GM04504 (cell line): Measurements from ENCODE around the gene CRYGB.

Experiments
- DNase-seq: peaks from one replicate; pipeline ENCODE4 v3.0.0-alpha.2; 2012; ENCODE audit warnings: low read depth

Gene CRYGB

GRCh38 chr2:208146006-208146405 lies at the start of gene CRYGB:
CRYGB (minus strand) TSS chr2:208146158; CDS start chr2:208146120, 38 bp downstream.
- no peak for DNase-seq

GRCh38 chr2:208195531-208195930 lies 49.6 kb upstream of the CRYGB start:
- DNase-seq: peak; percentile 1

GRCh38 chr2:208192611-208193236 lies 46.8 kb upstream of the CRYGB start:
- DNase-seq: no peak

- no peak for DNase-seq
Observed at GRCh38 chr2:208189810-208190503, 44.0 kb upstream of the CRYGB start, which contains the start of gene C2orf80. C2orf80 (minus strand) TSS chr2:208190030; CDS start chr2:208186986, 3,044 bp downstream.

- DNase-seq: no peak
Observed at GRCh38 chr2:208189069-208189809, 43.3 kb upstream of the CRYGB start.

GRCh38 chr2:208186893-208187292 lies 40.9 kb upstream of the CRYGB start:
- DNase-seq: no peak

GRCh38 chr2:208186465-208186864 lies 40.5 kb upstream of the CRYGB start:
- DNase-seq: no peak

- DNase-seq: no peak
Observed at GRCh38 chr2:208183972-208184705, 38.2 kb upstream of the CRYGB start.

GRCh38 chr2:208183526-208183925 lies 37.6 kb upstream of the CRYGB start:
- DNase-seq: no peak

GRCh38 chr2:208182835-208183234 lies 36.9 kb upstream of the CRYGB start:
- DNase-seq: no peak

- DNase-seq: no peak
Observed at GRCh38 chr2:208179028-208179609, 33.2 kb upstream of the CRYGB start.

- DNase-seq: no peak
Observed at GRCh38 chr2:208175840-208176153, 29.8 kb upstream of the CRYGB start.

GRCh38 chr2:208175069-208175839 lies 29.3 kb upstream of the CRYGB start:
- DNase-seq: peak; percentile 61

GRCh38 chr2:208174144-208174543 lies 28.2 kb upstream of the CRYGB start:
- no peak for DNase-seq

- DNase-seq: no peak
Observed at GRCh38 chr2:208172125-208172524, 26.2 kb upstream of the CRYGB start.

- DNase-seq: no peak
Observed at GRCh38 chr2:208164951-208165755, 19.2 kb upstream of the CRYGB start.

- DNase-seq: no peak
Observed at GRCh38 chr2:208163489-208163888, 17.5 kb upstream of the CRYGB start, which contains the start of gene CRYGA. CRYGA (minus strand) TSS chr2:208163589; CDS start chr2:208163556, 33 bp downstream.

- DNase-seq: no peak
Observed at GRCh38 chr2:208156439-208156838, 10.5 kb upstream of the CRYGB start.

GRCh38 chr2:208153156-208153555 lies 7.2 kb upstream of the CRYGB start:
- DNase-seq: no peak

GRCh38 chr2:208150956-208151355 lies 5.0 kb upstream of the CRYGB start:
- DNase-seq: no peak
